Brain microvascular endothelial cell (primary cell): Measurements from ENCODE around the gene UCN.
"Not testable (repeated sequence)": the region's sequence is repeated elsewhere in the genome, so short reads cannot be mapped to it uniquely, and the experiment has no call there.

Experiments
- DNase-seq: peaks from one replicate; pipeline ENCODE4 v3.0.0-alpha.2; 2020
- H3K27ac ChIP-seq: fragments of 250-450 bp; sonication (Bioruptor Pico); 2 replicates; pipeline ENCODE4 v1.5.1; 2020; ENCODE audit warnings: mild to moderate bottlenecking, moderate library complexity
- H3K27me3 ChIP-seq: fragments of 250-450 bp; sonication (Bioruptor Pico); replicated peaks from 2 replicates; pipeline ENCODE4 v1.5.1; 2020; ENCODE audit warnings: mild to moderate bottlenecking
- H3K36me3 ChIP-seq: fragments of 250-450 bp; sonication (Bioruptor Pico); replicated peaks from 2 replicates; pipeline ENCODE4 v1.5.1; 2020; ENCODE audit warnings: mild to moderate bottlenecking
- H3K4me3 ChIP-seq: 2 replicates; pipeline ENCODE4 v1.5.1; 2011; ENCODE audit warnings: low read depth, mild to moderate bottlenecking, control low read depth, low read length, moderate library complexity
- in situ Hi-C: cut with HindIII; loops from 2 replicates; pipeline ENCODE4 v1.10.0; 2017; ENCODE audit warnings: low sequenced_read_pairs, low pct_ligation_motif_present
- TF ChIP-seq, protein P1 (sequence below): IDR thresholded peaks from 2 replicates; pipeline ENCODE4 v1.5.1; 2011; ENCODE audit warnings: low read depth, mild to moderate bottlenecking, moderate library complexity, low read length, control low read depth, inconsistent platforms; ENCODE audit errors: missing control alignments

The UCN gene

GRCh38 chr2:27324720-27325119 lies 16.5 kb upstream of the UCN start:
- in situ Hi-C loops: no loop called here
- Histone ChIP-seq H3K27me3 (no peaks in the 10 kb centered on the region), H3K27ac (no peak overlapping the region), H3K4me3 (no peak overlapping the region), H3K36me3 (peaks cover 33% of the 10 kb centered on the region)
- DNase-seq: no peak
- TF ChIP-seq, protein P1, sequence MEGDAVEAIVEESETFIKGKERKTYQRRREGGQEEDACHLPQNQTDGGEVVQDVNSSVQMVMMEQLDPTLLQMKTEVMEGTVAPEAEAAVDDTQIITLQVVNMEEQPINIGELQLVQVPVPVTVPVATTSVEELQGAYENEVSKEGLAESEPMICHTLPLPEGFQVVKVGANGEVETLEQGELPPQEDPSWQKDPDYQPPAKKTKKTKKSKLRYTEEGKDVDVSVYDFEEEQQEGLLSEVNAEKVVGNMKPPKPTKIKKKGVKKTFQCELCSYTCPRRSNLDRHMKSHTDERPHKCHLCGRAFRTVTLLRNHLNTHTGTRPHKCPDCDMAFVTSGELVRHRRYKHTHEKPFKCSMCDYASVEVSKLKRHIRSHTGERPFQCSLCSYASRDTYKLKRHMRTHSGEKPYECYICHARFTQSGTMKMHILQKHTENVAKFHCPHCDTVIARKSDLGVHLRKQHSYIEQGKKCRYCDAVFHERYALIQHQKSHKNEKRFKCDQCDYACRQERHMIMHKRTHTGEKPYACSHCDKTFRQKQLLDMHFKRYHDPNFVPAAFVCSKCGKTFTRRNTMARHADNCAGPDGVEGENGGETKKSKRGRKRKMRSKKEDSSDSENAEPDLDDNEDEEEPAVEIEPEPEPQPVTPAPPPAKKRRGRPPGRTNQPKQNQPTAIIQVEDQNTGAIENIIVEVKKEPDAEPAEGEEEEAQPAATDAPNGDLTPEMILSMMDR: no peak

DNA sequence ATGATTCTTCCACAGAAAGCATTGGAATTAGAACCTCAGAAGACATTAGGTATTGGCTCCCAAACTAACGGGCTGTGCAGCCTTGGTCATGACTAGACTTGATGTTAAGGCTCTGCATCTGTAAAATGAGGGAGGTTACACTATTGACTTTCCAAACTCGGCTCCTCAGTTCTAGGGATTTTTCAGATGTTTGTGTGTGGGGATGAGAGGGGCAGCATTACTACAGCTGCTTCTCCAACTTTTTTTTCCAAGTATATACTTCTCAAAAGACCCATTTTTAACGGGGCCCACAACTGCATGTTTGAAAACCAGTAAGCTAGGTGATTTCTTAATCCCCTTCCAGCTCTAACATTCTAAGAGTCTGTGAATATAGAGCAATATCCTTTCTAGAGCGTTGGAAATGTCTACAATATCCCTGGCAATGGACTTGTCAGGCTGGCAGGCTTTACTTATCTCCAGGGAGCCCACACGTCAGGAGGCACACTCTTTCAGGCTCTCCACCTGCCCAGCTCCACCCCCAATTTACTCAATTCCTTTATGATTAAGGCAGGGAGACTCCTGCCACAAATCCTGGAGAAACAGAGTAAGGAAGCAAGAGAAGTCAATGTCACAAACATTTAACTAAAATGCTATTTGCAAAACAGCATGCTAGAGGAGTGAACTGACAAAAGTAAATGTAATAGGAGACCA lies 15.5 kb upstream of the UCN start:
- TF ChIP-seq, protein P1: no peak
- Histone ChIP-seq H3K27ac (peak overlapping the region; percentile 91), H3K36me3 (peaks cover 24% of the 10 kb centered on the region), H3K27me3 (no peaks in the 10 kb centered on the region), H3K4me3 (peak overlapping the region; percentile 92)
- in situ Hi-C loops: no loop called here
- DNase-seq: no peak

GRCh38 chr2:27322766-27323595 lies 14.7 kb upstream of the UCN start, which contains the start of gene MPV17:
TSS of gene MPV17 (minus strand) at chr2:27323097. CDS start at chr2:27322517, 580 bp downstream.
- Histone ChIP-seq H3K27ac (peak within 1 kb of the TSS; percentile 91), H3K36me3 (peaks cover 16% of the 10 kb centered on the region), H3K4me3 (peak within 1 kb of the TSS; percentile 92), H3K27me3 (no peaks in the 10 kb centered on the region)
- TF ChIP-seq, protein P1: no peak
- DNase-seq: peak; percentile 86
- in situ Hi-C loops: no loop called here

- no peaks in the 10 kb centered on the region for H3K27me3 ChIP-seq
- peak overlapping the region; percentile 92 for H3K4me3 ChIP-seq
- peaks cover 12% of the 10 kb centered on the region for H3K36me3 ChIP-seq
- TF ChIP-seq, protein P1: no peak
- DNase-seq: no peak
- H3K27ac ChIP-seq: peak overlapping the region; percentile 91
- in situ Hi-C loops: no loop called here
Measured at GRCh38 chr2:27322301-27322765, 14.1 kb upstream of the UCN start.

DNA sequence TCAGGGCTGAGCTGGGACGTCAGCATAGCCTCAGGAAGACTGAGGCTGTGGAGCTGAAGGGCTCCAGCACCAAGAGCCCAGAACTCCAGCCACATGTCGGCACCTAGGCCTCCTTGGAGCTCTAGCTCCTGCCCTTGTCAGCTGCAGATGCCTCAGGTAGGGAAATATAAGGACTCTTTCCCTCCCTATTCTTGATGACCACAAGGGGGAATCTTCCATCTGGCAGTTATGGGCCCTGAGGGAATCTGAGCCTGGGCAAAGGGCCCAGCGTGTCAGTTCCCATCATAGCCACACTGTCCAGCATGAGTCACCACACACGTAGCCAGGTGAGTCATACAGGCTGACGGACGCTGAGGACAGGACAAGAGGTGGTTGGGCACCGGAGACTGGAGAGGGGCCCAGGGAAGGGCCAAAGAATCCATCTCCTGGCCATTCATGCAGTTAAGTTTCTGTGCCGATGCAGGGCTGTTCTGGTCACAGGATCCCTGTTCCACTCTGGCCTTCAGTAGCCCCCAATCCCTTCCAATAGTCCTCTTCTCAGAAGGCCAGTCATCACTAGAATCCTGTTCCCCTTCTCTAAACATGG lies 12.8 kb upstream of the UCN start:
- Histone ChIP-seq H3K36me3 (no peaks in the 10 kb centered on the region), H3K27me3 (no peaks in the 10 kb centered on the region), H3K4me3 (peak overlapping the region; percentile 16), H3K27ac (peak overlapping the region; percentile 91)
- in situ Hi-C loops: no loop called here
- TF ChIP-seq, protein P1: peak; percentile 78
- peak; percentile 98 for DNase-seq

- H3K36me3 ChIP-seq, H3K27ac ChIP-seq, in situ Hi-C loops, H3K4me3 ChIP-seq, DNase-seq, H3K27me3 ChIP-seq: not testable (repeated sequence)
Measured at GRCh38 chr2:27319839-27320238, 11.6 kb upstream of the UCN start.
